IPS-18c (cell line): Measurements from ENCODE around the gene MPPED1.

ENCODE experiments used
- H3K4me3 ChIP-seq: 2 replicates; pipeline ENCODE4 v1.7.0; 2013; ENCODE audit warnings: low read depth, mild to moderate bottlenecking, low read length, moderate library complexity; ENCODE audit not compliant: insufficient read depth
- H3K9me3 ChIP-seq: one replicate; pipeline ENCODE4 v1.6.1; 2013; ENCODE audit warnings: mild to moderate bottlenecking, low read length, moderate library complexity; ENCODE audit not compliant: control insufficient read depth, insufficient read depth

MPPED1 gene

GRCh38 chr22:43435851-43436811, 24.3 kb downstream of the MPPED1 start:
- no peaks in the 10 kb centered on the region for H3K9me3 ChIP-seq
- H3K4me3 ChIP-seq, result no peak overlapping the region

DNA sequence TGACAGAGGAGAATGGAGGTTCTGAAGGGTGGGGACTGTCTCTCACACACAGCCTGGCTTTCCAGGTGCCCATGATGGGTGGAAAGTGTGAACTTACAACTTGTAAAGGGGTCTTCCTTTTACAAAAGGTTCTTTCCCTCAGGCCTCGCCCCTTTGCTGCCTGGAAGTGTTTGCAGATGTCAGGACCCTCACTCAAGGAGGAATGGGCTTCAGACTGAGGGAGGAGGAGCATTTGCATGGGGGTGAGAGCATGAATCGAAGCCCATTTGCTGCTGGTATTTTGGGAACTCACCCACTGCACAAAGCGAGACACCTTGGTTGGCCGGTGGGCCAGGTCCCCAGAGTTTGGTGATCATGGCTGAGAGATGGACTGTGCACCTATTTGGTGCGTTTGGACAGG, 25.1 kb downstream of the MPPED1 start:
- Histone ChIP-seq H3K4me3 (no peak overlapping the region), H3K9me3 (no peaks in the 10 kb centered on the region)

DNA sequence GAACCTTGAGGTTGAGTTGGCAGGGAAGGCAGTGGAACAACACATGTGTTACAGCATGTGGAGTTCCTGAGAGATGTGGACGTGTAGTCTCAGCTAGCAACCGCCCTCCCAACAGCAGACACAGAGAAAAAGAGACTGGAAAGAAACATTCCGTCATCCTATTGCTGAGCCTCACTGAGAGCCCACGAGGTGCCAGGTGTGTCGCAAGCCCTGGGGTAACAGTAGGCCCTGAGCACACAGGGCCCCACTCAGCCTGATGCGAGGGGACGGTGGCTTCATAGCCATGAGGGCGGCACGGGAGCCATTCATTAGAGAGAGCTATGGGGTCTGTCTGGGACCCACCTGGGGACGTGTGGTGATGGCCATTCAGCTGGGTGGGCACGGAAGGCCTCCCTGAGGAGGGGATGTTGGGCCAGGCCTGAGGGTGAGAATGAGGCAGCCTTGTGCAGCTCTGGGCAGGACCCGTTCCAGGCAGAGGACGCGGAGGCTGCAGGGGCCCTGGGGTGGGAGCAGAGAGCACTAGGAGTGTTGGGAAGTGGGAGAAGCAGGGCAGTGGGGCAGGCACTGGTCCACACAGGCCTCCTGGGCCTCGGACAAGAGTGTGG, 26.2 kb downstream of the MPPED1 start:
- no peaks in the 10 kb centered on the region for H3K9me3 ChIP-seq
- H3K4me3 ChIP-seq, result no peak overlapping the region

- no peak overlapping the region for H3K4me3 ChIP-seq
- no peaks in the 10 kb centered on the region for H3K9me3 ChIP-seq
These were observed 27.0 kb downstream of the MPPED1 start for GRCh38 chr22:43438666-43439347.

GRCh38 chr22:43439368-43440103, 27.7 kb downstream of the MPPED1 start:
- Histone ChIP-seq H3K9me3 (no peaks in the 10 kb centered on the region), H3K4me3 (no peak overlapping the region)

- H3K9me3 ChIP-seq, result no peaks in the 10 kb centered on the region
- H3K4me3 ChIP-seq, result no peak overlapping the region
These were observed 28.2 kb downstream of the MPPED1 start for GRCh38 chr22:43440104-43440387.

DNA sequence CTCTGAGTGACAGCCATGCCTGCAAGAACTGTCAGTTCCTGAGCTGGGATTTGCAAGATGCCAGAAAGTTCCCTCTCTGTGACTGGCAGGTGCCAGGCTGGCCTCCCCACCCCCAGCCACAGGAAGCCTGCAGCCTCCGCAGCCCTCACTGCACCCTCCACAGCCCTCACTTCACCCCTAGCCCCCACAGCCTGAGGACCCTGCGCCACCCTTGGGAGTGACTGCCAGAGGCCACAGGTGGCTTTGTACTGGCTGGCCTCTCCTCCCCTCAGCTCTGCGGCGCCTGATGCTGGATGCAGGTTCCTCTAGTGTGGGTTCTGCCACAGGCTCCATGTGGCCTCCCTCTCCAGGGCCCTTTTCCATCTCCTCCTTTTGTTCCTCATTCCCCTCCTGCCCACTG, 28.7 kb downstream of the MPPED1 start:
- Histone ChIP-seq H3K9me3 (no peaks in the 10 kb centered on the region), H3K4me3 (no peak overlapping the region)

DNA sequence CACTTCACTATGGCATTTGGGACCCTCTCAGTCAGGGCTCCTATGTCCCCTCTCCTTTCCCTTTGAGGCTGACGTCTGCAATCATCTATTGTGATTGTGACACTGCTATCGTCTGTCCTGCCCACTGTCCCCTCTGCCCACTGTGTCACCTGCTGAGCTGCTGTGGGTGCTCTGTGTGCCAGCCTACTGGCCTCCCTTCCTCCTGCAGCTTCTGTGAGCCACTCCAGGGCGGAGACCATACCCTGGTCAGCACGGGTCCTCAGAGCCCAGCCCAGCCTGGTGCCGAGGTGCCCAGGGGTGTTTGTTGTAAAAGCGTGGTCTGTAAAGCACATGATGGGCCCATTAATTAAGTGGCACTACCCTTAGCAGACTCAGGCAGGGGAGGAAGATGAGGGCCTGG, 29.4 kb downstream of the MPPED1 start:
- Histone ChIP-seq H3K4me3 (no peak overlapping the region), H3K9me3 (no peaks in the 10 kb centered on the region)

DNA sequence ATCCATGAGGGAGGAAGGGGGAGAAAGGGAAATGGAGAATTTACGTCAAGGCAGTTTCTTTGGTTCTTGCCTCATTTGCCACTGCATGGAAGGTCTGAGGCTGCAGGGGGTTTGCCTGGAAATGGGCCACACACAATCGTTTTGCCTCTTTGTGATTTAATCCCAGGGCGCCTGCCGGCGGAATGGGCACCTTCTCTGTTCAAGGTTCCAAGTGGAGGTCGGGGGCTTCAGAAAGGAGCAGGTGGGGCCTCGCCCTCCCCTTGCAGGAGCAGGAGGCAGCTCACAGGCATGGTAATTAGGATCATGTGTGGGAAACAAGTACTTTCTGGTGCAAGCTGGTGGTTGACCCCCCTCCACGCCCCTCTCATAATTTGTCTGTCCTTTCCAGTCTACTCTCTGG, 29.9 kb downstream of the MPPED1 start:
- no peak overlapping the region for H3K4me3 ChIP-seq

DNA sequence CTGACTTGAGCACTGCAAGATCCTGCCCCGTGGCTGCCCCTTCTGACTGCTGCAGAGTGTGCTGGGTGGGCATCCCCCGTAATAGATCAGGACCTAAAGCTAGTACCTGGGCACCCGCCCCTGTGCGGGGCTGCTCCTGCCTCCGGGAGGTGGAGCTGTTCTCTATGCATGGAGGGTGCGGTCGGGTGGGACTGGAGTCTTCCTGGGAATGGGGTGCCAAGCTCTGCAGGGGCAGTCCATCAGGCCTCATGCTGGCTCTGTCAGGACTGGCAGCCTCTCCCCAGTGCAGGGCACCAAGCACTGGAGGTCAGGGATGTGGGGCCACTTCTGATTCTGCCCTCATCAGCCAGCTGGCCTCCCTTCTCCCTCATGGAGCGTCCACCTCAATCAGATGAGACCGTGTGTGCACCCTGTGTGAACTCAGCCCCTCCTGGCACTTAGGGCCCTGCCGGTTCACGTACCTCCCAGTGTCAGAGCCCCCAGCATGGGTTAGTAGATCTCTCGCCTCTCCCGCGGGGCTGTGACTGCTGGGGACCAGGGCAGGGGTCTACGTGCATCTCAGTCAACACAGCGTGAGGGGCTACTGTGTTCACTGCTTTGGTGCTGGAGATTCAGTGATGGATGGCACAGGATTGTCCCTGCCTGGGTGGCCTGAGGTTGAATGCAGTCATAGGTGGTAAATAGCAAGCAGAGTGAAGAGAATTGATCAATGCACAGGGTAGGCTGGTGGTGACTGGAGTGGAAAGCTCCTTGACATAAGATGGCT, 30.8 kb downstream of the MPPED1 start:
- Histone ChIP-seq H3K4me3 (no peak overlapping the region), H3K9me3 (no peaks in the 10 kb centered on the region)

More for the DNA sequence above, 29.9 kb downstream of the MPPED1 start:
- no peaks in the 10 kb centered on the region for H3K9me3 ChIP-seq

GRCh38 chr22:43443152-43443471, 31.3 kb downstream of the MPPED1 start:
- H3K9me3 ChIP-seq, result no peaks in the 10 kb centered on the region
- no peak overlapping the region for H3K4me3 ChIP-seq

GRCh38 chr22:43446037-43446803, 34.4 kb downstream of the MPPED1 start:
- Histone ChIP-seq H3K9me3 (no peaks in the 10 kb centered on the region), H3K4me3 (no peak overlapping the region)

DNA sequence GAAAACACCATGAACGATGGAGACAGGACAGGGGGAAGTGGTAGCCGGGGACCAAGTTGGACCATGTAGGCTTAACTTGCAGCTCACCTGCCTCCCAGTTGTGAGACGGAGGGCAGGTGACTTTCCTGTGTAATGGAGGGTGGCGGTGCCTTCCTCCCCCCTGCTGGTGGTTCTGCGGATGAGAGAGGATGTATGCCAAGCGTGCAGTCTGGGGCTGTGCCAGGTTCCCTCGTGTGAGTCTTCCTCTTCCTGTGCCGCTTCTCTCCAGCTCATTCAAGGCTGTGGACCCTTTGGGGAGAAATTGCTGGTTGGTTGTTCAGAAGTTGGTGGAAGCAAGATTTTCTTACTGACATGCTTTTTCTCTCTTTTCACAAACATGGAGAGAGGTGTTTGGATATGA, 35.1 kb downstream of the MPPED1 start:
- no peaks in the 10 kb centered on the region for H3K9me3 ChIP-seq
- H3K4me3 ChIP-seq, result no peak overlapping the region

- H3K4me3 ChIP-seq, result no peak overlapping the region
These were observed 35.6 kb downstream of the MPPED1 start for GRCh38 chr22:43447380-43447779.

GRCh38 chr22:43448048-43448447, 36.2 kb downstream of the MPPED1 start:
- Histone ChIP-seq H3K9me3 (no peaks in the 10 kb centered on the region), H3K4me3 (no peak overlapping the region)

More at GRCh38 chr22:43447380-43447779, 35.6 kb downstream of the MPPED1 start:
- H3K9me3 ChIP-seq, result no peaks in the 10 kb centered on the region

DNA sequence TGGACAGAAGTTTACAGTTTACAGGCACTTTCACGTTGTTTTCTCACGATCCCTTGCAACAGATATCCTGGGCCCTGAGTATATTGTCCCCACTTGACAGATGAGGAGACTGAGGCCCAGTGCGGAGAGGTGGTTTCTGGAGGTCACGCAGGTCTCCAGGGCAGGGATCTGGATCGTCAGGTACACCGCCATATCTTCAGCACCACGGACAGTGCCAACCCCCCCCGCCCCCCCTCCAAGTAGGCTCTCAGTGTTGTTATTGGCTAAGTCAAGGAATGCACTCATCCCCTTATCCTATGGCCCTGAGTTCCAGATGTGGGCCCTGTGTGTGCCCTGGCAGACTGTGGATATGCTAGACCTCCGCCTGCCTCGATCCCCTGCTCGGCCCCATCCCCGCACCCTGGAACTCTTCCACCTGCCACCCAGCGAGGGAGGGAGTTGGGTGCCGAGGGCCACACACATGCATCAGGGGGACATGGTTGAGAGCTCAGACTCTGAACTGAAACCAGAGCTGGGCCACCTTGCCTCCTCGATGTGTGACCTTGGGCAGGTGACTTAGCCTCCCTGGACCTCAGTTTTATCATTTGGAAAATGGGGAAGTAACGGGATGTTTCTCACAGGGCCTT, 37.5 kb downstream of the MPPED1 start:
- no peak overlapping the region for H3K4me3 ChIP-seq
- H3K9me3 ChIP-seq, result no peaks in the 10 kb centered on the region
